ENCODE measurements around the gene CSNK1G2. TPM values are rescaled to one million over a fixed set of nuclear protein-coding genes. Genes with fewer than 3 reads are reported as not detected.

Gene CSNK1G2
- total RNA-seq (2014; rRNA removed; shearing (Covaris generic)) = 172 and 186 TPM in 2 replicates

- Histone ChIP-seq H3K4me3 (ENCODE audit: insufficient read depth, low read depth, low read length) (peak within 1 kb of the TSS; percentile 80), H3K36me3 (replicated peaks; ENCODE audit: control insufficient read depth, insufficient read depth, low read length) (no peaks in the 10 kb centered on the region), H3K27me3 (ENCODE audit: control insufficient read depth, insufficient read depth, low read length) (no peaks in the 10 kb centered on the region)
- no peak for DNase-seq
These were observed at the start of gene CSNK1G2 for GRCh38 chr19:1941146-1942077. Gene CSNK1G2 (plus strand): TSS chr19:1941172. CDS start chr19:1969773, 28,601 bp downstream.

GRCh38 chr19:1893791-1894190, 47.2 kb upstream of the CSNK1G2 start:
- no peaks in the 10 kb centered on the region for H3K36me3 ChIP-seq (replicated peaks; ENCODE audit: control insufficient read depth, insufficient read depth, low read length)
- no peak overlapping the region for H3K4me3 ChIP-seq (ENCODE audit: insufficient read depth, low read depth, low read length)
- no peaks in the 10 kb centered on the region for H3K27me3 ChIP-seq (ENCODE audit: control insufficient read depth, insufficient read depth, low read length)
- no peak for DNase-seq

GRCh38 chr19:1896508-1896907, 44.5 kb upstream of the CSNK1G2 start:
- no peak overlapping the region for H3K4me3 ChIP-seq (ENCODE audit: insufficient read depth, low read depth, low read length)

GRCh38 chr19:1901940-1902404, 39.0 kb upstream of the CSNK1G2 start:
- no peak overlapping the region for H3K4me3 ChIP-seq (ENCODE audit: insufficient read depth, low read depth, low read length)

More at GRCh38 chr19:1896508-1896907, 44.5 kb upstream of the CSNK1G2 start:
- no peaks in the 10 kb centered on the region for H3K36me3 ChIP-seq (replicated peaks; ENCODE audit: control insufficient read depth, insufficient read depth, low read length)
- DNase-seq = no peak
- no peaks in the 10 kb centered on the region for H3K27me3 ChIP-seq (ENCODE audit: control insufficient read depth, insufficient read depth, low read length)

GRCh38 chr19:1902923-1903322, 38.0 kb upstream of the CSNK1G2 start:
- H3K27me3 ChIP-seq (ENCODE audit: control insufficient read depth, insufficient read depth, low read length) = no peaks in the 10 kb centered on the region
- no peak overlapping the region for H3K4me3 ChIP-seq (ENCODE audit: insufficient read depth, low read depth, low read length)
- DNase-seq = no peak
- H3K36me3 ChIP-seq (replicated peaks; ENCODE audit: control insufficient read depth, insufficient read depth, low read length) = no peaks in the 10 kb centered on the region

More at GRCh38 chr19:1901940-1902404, 39.0 kb upstream of the CSNK1G2 start:
- DNase-seq = no peak
- no peaks in the 10 kb centered on the region for H3K27me3 ChIP-seq (ENCODE audit: control insufficient read depth, insufficient read depth, low read length)
- no peaks in the 10 kb centered on the region for H3K36me3 ChIP-seq (replicated peaks; ENCODE audit: control insufficient read depth, insufficient read depth, low read length)

GRCh38 chr19:1904860-1905109, 36.2 kb upstream of the CSNK1G2 start:
- H3K4me3 ChIP-seq (ENCODE audit: insufficient read depth, low read depth, low read length) = peak overlapping the region; percentile 49
- no peaks in the 10 kb centered on the region for H3K36me3 ChIP-seq (replicated peaks; ENCODE audit: control insufficient read depth, insufficient read depth, low read length)
- no peaks in the 10 kb centered on the region for H3K27me3 ChIP-seq (ENCODE audit: control insufficient read depth, insufficient read depth, low read length)
- no peak for DNase-seq

GRCh38 chr19:1905110-1905862, 35.7 kb upstream of the CSNK1G2 start, which contains the start of the genes ADAT3 and SCAMP4:
Gene ADAT3 (plus strand): TSS chr19:1905399. CDS start chr19:1912048, 6,649 bp downstream.
Gene SCAMP4 (plus strand): TSS chr19:1905399. CDS start chr19:1915020, 9,621 bp downstream.
- H3K4me3 ChIP-seq (ENCODE audit: insufficient read depth, low read depth, low read length) = peak within 1 kb of the TSS; percentile 67
- no peaks in the 10 kb centered on the region for H3K36me3 ChIP-seq (replicated peaks; ENCODE audit: control insufficient read depth, insufficient read depth, low read length)
- DNase-seq = peak; percentile 99
- no peaks in the 10 kb centered on the region for H3K27me3 ChIP-seq (ENCODE audit: control insufficient read depth, insufficient read depth, low read length)

GRCh38 chr19:1905863-1906375, 35.1 kb upstream of the CSNK1G2 start:
- DNase-seq = no peak
- H3K4me3 ChIP-seq (ENCODE audit: insufficient read depth, low read depth, low read length) = peak overlapping the region; percentile 67
- H3K27me3 ChIP-seq (ENCODE audit: control insufficient read depth, insufficient read depth, low read length) = no peaks in the 10 kb centered on the region
- H3K36me3 ChIP-seq (replicated peaks; ENCODE audit: control insufficient read depth, insufficient read depth, low read length) = no peaks in the 10 kb centered on the region

GRCh38 chr19:1906985-1907562, 33.9 kb upstream of the CSNK1G2 start:
- no peak for DNase-seq
- Histone ChIP-seq H3K27me3 (ENCODE audit: control insufficient read depth, insufficient read depth, low read length) (no peaks in the 10 kb centered on the region), H3K36me3 (replicated peaks; ENCODE audit: control insufficient read depth, insufficient read depth, low read length) (no peaks in the 10 kb centered on the region), H3K4me3 (ENCODE audit: insufficient read depth, low read depth, low read length) (no peak overlapping the region)

- DNase-seq = no peak
- H3K27me3 ChIP-seq (ENCODE audit: control insufficient read depth, insufficient read depth, low read length) = no peaks in the 10 kb centered on the region
- H3K36me3 ChIP-seq (replicated peaks; ENCODE audit: control insufficient read depth, insufficient read depth, low read length) = no peaks in the 10 kb centered on the region
- H3K4me3 ChIP-seq (ENCODE audit: insufficient read depth, low read depth, low read length) = no peak overlapping the region
These were observed 33.2 kb upstream of the CSNK1G2 start for GRCh38 chr19:1907563-1908363.

- Histone ChIP-seq H3K4me3 (ENCODE audit: insufficient read depth, low read depth, low read length) (no peak overlapping the region), H3K36me3 (replicated peaks; ENCODE audit: control insufficient read depth, insufficient read depth, low read length) (peaks cover 1% of the 10 kb centered on the region; the same call in 1 of the 2 replicates), H3K27me3 (ENCODE audit: control insufficient read depth, insufficient read depth, low read length) (no peaks in the 10 kb centered on the region)
- DNase-seq = no peak
These were observed 32.7 kb upstream of the CSNK1G2 start for GRCh38 chr19:1908364-1908678.

GRCh38 chr19:1909761-1910080, 31.3 kb upstream of the CSNK1G2 start:
- H3K36me3 ChIP-seq (replicated peaks; ENCODE audit: control insufficient read depth, insufficient read depth, low read length) = peaks cover 2% of the 10 kb centered on the region
- no peak overlapping the region for H3K4me3 ChIP-seq (ENCODE audit: insufficient read depth, low read depth, low read length)
- no peaks in the 10 kb centered on the region for H3K27me3 ChIP-seq (ENCODE audit: control insufficient read depth, insufficient read depth, low read length)
- no peak for DNase-seq

- peaks cover 2% of the 10 kb centered on the region for H3K36me3 ChIP-seq (replicated peaks; ENCODE audit: control insufficient read depth, insufficient read depth, low read length)
- H3K27me3 ChIP-seq (ENCODE audit: control insufficient read depth, insufficient read depth, low read length) = no peaks in the 10 kb centered on the region
- H3K4me3 ChIP-seq (ENCODE audit: insufficient read depth, low read depth, low read length) = no peak overlapping the region
- no peak for DNase-seq
These were observed 30.8 kb upstream of the CSNK1G2 start for GRCh38 chr19:1910177-1910576.

GRCh38 chr19:1911098-1911497, 29.9 kb upstream of the CSNK1G2 start:
- H3K4me3 ChIP-seq (ENCODE audit: insufficient read depth, low read depth, low read length) = no peak overlapping the region
- no peak for DNase-seq
- H3K36me3 ChIP-seq (replicated peaks; ENCODE audit: control insufficient read depth, insufficient read depth, low read length) = peaks cover 2% of the 10 kb centered on the region
- H3K27me3 ChIP-seq (ENCODE audit: control insufficient read depth, insufficient read depth, low read length) = no peaks in the 10 kb centered on the region

Data from H7 (cell line).